DOHH2 (cell line): ENCODE measurements around the gene PTPRN2.

Experiments
- EZH2phosphoT487 ChIP-seq: fragments of 200-600 bp; sonication (generic); IDR thresholded peaks from 2 replicates; pipeline ENCODE4 v1.6.1; 2017; ENCODE audit warnings: borderline replicate concordance, mild to moderate bottlenecking, antibody characterized with exemption, low read length, moderate library complexity, mixed read lengths
- TF ChIP-seq, protein P1 (sequence below): fragments of 200-600 bp; sonication (generic); IDR thresholded peaks from one replicate; pipeline ENCODE4 v1.5.1; 2014; ENCODE audit warnings: antibody characterized with exemption, mild to moderate bottlenecking, low read depth, low read length; ENCODE audit not compliant: poor library complexity, severe bottlenecking

DNA sequence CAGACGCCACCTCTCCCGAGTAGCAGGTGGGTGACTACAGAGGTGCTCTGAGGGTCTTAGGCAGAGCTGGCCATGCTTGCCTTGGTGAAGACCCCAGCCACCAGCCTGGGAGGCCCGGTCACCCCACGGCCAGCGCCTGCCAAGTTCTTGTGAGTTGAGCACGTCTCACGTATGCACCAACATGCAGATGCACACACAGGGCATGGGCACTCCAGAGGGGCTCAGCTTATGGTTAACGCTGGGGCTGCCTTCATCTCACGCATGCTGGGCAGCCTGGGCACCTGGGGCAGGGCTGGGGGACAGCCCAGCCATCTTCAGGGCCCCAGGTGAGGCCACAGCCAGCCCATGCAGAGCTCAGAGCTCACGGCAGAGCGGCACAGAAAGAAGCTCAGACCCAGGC lies 41.0 kb downstream of the PTPRN2 start:
- TF ChIP-seq, protein P1, sequence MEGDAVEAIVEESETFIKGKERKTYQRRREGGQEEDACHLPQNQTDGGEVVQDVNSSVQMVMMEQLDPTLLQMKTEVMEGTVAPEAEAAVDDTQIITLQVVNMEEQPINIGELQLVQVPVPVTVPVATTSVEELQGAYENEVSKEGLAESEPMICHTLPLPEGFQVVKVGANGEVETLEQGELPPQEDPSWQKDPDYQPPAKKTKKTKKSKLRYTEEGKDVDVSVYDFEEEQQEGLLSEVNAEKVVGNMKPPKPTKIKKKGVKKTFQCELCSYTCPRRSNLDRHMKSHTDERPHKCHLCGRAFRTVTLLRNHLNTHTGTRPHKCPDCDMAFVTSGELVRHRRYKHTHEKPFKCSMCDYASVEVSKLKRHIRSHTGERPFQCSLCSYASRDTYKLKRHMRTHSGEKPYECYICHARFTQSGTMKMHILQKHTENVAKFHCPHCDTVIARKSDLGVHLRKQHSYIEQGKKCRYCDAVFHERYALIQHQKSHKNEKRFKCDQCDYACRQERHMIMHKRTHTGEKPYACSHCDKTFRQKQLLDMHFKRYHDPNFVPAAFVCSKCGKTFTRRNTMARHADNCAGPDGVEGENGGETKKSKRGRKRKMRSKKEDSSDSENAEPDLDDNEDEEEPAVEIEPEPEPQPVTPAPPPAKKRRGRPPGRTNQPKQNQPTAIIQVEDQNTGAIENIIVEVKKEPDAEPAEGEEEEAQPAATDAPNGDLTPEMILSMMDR: no peak
- TF ChIP-seq EZH2phosphoT487: no peak
